A673 (cell line): Measurements from ENCODE around the gene SPSB1.

Source experiments
- CTCF ChIP-seq: fragments of 300-800, 200-600 bp; sonication (generic); conservative IDR thresholded peaks from 2 replicates; pipeline ENCODE4 v1.5.1; 2017; ENCODE audit warnings: low read depth, mild to moderate bottlenecking, antibody characterized with exemption, low read length, moderate library complexity, mixed read lengths
- EZH2 ChIP-seq: fragments of 200-600 bp; sonication (generic); IDR thresholded peaks from 2 replicates; pipeline ENCODE4 v1.6.1; 2017; ENCODE audit warnings: borderline replicate concordance, low read depth, mild to moderate bottlenecking, mixed read lengths, antibody characterized with exemption, low read length; ENCODE audit not compliant: poor library complexity, severe bottlenecking

- no peak for TF ChIP-seq CTCF
- TF ChIP-seq EZH2: no peak
Observed at GRCh38 chr1:9278585-9279153, 14.0 kb upstream of the SPSB1 start.
